Measurements from ENCODE around the gene SPRR4. TPM values are rescaled to one million over a fixed set of nuclear protein-coding genes. Genes with fewer than 3 reads are reported as not detected.

SPRR4 gene
- total RNA-seq, 1 donor from 2014 or later = not detected

DNA sequence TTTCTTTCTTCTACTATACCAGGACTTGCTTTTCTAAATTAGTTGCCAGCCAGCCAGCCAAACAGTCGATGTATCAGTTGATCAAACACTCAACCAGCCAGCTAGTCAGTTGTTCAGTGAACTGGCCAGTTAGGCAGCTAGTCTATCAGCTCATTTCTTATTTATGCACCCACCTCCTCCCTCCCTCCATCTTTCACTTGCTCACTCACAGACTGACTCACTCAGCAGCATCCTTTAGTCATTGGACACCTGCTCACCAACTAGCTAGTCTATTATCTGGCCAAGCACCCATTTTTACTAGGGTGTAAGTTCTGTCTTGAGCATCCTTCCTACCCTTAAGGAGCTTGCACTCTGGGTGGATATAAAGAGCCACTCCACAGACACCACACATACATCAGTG lies 5.9 kb upstream of the SPRR4 start:
- intact Hi-C loops (cut with micrococcal nuclease) = no loop called here
- Histone ChIP-seq H3K36me3 (no peaks in the 10 kb centered on the region), H3K27ac (replicated peaks) (no peak overlapping the region), H3K4me1 (no peaks in the 10 kb centered on the region), H3K27me3 (ENCODE audit: low read depth) (peaks cover 10% of the 10 kb centered on the region), H3K9me3 (replicated peaks) (no peaks in the 10 kb centered on the region), H3K4me3 (no peak overlapping the region)
- TF ChIP-seq, protein P1, sequence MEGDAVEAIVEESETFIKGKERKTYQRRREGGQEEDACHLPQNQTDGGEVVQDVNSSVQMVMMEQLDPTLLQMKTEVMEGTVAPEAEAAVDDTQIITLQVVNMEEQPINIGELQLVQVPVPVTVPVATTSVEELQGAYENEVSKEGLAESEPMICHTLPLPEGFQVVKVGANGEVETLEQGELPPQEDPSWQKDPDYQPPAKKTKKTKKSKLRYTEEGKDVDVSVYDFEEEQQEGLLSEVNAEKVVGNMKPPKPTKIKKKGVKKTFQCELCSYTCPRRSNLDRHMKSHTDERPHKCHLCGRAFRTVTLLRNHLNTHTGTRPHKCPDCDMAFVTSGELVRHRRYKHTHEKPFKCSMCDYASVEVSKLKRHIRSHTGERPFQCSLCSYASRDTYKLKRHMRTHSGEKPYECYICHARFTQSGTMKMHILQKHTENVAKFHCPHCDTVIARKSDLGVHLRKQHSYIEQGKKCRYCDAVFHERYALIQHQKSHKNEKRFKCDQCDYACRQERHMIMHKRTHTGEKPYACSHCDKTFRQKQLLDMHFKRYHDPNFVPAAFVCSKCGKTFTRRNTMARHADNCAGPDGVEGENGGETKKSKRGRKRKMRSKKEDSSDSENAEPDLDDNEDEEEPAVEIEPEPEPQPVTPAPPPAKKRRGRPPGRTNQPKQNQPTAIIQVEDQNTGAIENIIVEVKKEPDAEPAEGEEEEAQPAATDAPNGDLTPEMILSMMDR (IDR thresholded peaks at IDR 0.05; ENCODE audit: borderline replicate concordance) = no peak
- no peak for DNase-seq

DNA sequence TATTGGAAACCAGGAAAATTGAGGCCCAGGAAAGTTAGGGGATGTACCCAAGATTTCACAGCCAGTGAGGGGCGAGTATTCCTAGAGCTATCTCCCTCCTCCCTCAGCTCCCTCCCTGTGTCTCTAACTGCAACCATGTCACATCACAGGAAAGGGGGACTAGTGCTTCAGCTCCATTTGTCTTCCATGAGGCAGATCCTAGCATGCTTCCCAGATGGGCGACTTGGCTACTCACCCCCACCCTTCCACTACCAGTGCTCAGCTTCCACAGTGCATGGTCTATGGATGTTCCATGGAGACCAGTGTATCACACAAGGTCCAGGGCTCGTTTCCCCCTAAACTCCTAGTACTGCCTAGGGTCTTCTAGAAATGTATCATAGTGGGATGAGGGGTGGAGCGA lies 4.6 kb upstream of the SPRR4 start:
- H3K27ac ChIP-seq (replicated peaks) = no peak overlapping the region
- H3K36me3 ChIP-seq = no peaks in the 10 kb centered on the region
- H3K9me3 ChIP-seq (replicated peaks) = no peaks in the 10 kb centered on the region
- H3K4me3 ChIP-seq = no peak overlapping the region
- intact Hi-C loops (cut with micrococcal nuclease) = no loop called here
- TF ChIP-seq, protein P1 (IDR thresholded peaks at IDR 0.05; ENCODE audit: borderline replicate concordance) = no peak
- H3K4me1 ChIP-seq = no peaks in the 10 kb centered on the region
- H3K27me3 ChIP-seq (ENCODE audit: low read depth) = peaks cover 10% of the 10 kb centered on the region
- DNase-seq = no peak

DNA sequence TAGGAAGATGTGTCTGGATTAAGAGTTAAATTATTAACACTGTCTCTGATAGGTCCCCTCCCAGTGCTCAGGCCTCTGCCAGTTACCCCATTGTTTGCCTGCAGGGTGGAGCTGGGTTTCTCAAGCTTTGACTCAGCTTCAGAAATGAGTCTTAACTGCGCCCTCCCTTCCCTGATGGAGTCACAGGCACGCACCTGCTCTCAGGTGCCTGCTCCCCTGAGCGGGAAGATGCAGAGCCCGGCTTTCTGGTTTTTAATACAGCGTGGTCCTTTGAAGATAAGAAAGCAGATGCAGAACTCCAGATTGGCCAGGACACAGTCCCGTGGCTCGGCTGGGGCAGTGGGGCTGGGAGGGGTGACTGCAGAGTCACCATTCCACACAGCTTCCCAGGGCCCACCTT lies 3.2 kb upstream of the SPRR4 start:
- no peak for DNase-seq
- Histone ChIP-seq H3K27ac (replicated peaks) (no peak overlapping the region), H3K4me3 (no peak overlapping the region), H3K27me3 (ENCODE audit: low read depth) (peaks cover 10% of the 10 kb centered on the region), H3K36me3 (no peaks in the 10 kb centered on the region), H3K9me3 (replicated peaks) (no peaks in the 10 kb centered on the region), H3K4me1 (no peaks in the 10 kb centered on the region)
- intact Hi-C loops (cut with micrococcal nuclease) = no loop called here
- TF ChIP-seq, protein P1 (IDR thresholded peaks at IDR 0.05; ENCODE audit: borderline replicate concordance) = no peak

DNA sequence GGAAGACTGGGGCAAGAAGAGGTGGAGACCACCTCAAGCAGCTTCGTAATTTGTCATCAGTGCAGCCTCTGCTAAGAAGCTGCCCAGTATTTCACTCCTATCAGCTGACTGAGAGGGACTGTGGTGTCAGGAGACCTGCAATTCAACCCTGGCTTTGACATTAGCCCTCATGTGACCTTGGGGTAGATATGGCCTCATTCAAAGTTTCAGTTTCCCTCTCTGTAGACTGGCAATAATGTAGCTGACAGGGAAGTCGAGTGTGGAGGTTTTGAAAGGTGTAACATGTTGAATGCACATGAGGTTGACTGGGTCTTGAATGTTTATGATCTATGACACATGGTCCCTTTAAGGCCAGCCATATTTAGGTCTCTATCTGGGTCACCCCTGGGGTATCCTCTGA lies 2.2 kb upstream of the SPRR4 start:
- Histone ChIP-seq H3K4me3 (no peak overlapping the region), H3K4me1 (no peaks in the 10 kb centered on the region), H3K27ac (replicated peaks) (no peak overlapping the region), H3K9me3 (replicated peaks) (no peaks in the 10 kb centered on the region), H3K27me3 (ENCODE audit: low read depth) (peaks cover 10% of the 10 kb centered on the region), H3K36me3 (no peaks in the 10 kb centered on the region)
- intact Hi-C loops (cut with micrococcal nuclease) = no loop called here
- TF ChIP-seq, protein P1 (IDR thresholded peaks at IDR 0.05; ENCODE audit: borderline replicate concordance) = no peak
- DNase-seq = no peak

DNA sequence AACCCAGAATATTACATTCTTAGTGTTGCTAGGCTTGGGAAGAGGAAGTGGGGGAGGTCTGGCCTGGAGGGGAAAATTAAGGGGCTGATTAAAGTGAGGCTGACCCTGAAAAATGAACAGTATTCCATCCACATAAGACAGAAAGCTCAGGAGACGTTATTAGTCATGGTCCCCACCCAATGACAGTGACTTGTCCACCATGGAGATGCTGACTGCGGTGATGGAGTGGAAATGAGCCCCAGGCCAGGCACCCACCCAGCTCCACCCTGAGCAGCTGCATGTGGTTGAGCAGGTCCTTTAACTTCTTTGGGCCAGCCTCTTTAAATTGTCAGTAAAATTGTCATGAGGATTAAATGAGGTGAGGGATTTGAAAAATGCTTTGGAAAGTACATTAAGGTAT lies 1.4 kb upstream of the SPRR4 start:
- H3K4me1 ChIP-seq = no peaks in the 10 kb centered on the region
- TF ChIP-seq, protein P1 (IDR thresholded peaks at IDR 0.05; ENCODE audit: borderline replicate concordance) = no peak
- no peak for DNase-seq
- peaks cover 10% of the 10 kb centered on the region for H3K27me3 ChIP-seq (ENCODE audit: low read depth)
- no peaks in the 10 kb centered on the region for H3K36me3 ChIP-seq
- intact Hi-C loops (cut with micrococcal nuclease) = no loop called here
- H3K27ac ChIP-seq (replicated peaks) = no peak overlapping the region
- no peak overlapping the region for H3K4me3 ChIP-seq
- no peaks in the 10 kb centered on the region for H3K9me3 ChIP-seq (replicated peaks)
